ENCODE data around the gene ADGRG3. TPM values are rescaled to one million over a fixed set of nuclear protein-coding genes. Genes with fewer than 3 reads are reported as not detected.
A peak's percentile ranks its signal among the peaks of the same experiment; 100 is the strongest.

The ADGRG3 gene
- total and polyA plus RNA-seq, 2 of the 13 experiments (the other 11 are each of a cell fraction or from before 2014, with no cell fraction given), result 2.7 to 11.8 TPM

- TF ChIP-seq PAWR (CRISPR knock-in tag; IDR thresholded peaks at IDR 0.05; ENCODE audit: borderline replicate concordance), result no peak
- TF ChIP-seq MYNN (CRISPR knock-in tag; IDR thresholded peaks at IDR 0.05; ENCODE audit: low read depth), result no peak
- TF ChIP-seq ZFAT (CRISPR knock-in tag; conservative IDR thresholded peaks at IDR 0.05), result no peak
- no peak for TF ChIP-seq ZNF850 (CRISPR knock-in tag; conservative IDR thresholded peaks at IDR 0.05)
- TF ChIP-seq ZNF362 (CRISPR knock-in tag; IDR thresholded peaks at IDR 0.05; ENCODE audit: borderline replicate concordance), result no peak
- no peak for TF ChIP-seq BRF2 (CRISPR knock-in tag; IDR thresholded peaks at IDR 0.05)
- TF ChIP-seq NR1H2 (CRISPR knock-in tag; IDR thresholded peaks at IDR 0.05; ENCODE audit: borderline replicate concordance, low read depth), result no peak
- TF ChIP-seq IKZF1 (IDR thresholded peaks at IDR 0.05), result no peak
- 0 out of 2 replicates have a peak, but pooled peaks have one; percentile 34 for TF ChIP-seq ZNF251 (CRISPR knock-in tag; IDR thresholded peaks at IDR 0.05)
- peak; percentile 34; the same call in 1 of the 2 replicates for TF ChIP-seq FOSL2 (CRISPR knock-in tag; IDR thresholded peaks at IDR 0.05)
- peak; percentile 49; the same call in 1 of the 2 replicates for TF ChIP-seq YEATS4 (CRISPR knock-in tag; IDR thresholded peaks at IDR 0.05; ENCODE audit: borderline replicate concordance)
- no peak for TF ChIP-seq CC2D1A (CRISPR knock-in tag; IDR thresholded peaks at IDR 0.05)
- TF ChIP-seq SNAI1 (CRISPR knock-in tag; IDR thresholded peaks at IDR 0.05; ENCODE audit: borderline replicate concordance), result no peak
- no peak for TF ChIP-seq ZBTB20 (CRISPR knock-in tag; IDR thresholded peaks at IDR 0.05; ENCODE audit: borderline replicate concordance, low read depth)
- TF ChIP-seq ATF1 (CRISPR knock-in tag; IDR thresholded peaks at IDR 0.05), result no peak
- no peak for TF ChIP-seq ZHX1 (CRISPR knock-in tag; IDR thresholded peaks at IDR 0.05; ENCODE audit: low read depth)
- no peak for TF ChIP-seq NFRKB (IDR thresholded peaks at IDR 0.05)
- no peak for TF ChIP-seq HOXA9 (CRISPR knock-in tag; IDR thresholded peaks at IDR 0.05; ENCODE audit: borderline replicate concordance)
- peak; percentile 44; the same call in 1 of the 2 replicates for TF ChIP-seq ETV5 (CRISPR knock-in tag; IDR thresholded peaks at IDR 0.05; ENCODE audit: borderline replicate concordance)
- no peak for TF ChIP-seq ZNF7 (CRISPR knock-in tag; IDR thresholded peaks at IDR 0.05)
- TF ChIP-seq KDM6A (CRISPR knock-in tag; IDR thresholded peaks at IDR 0.05; ENCODE audit: low read depth), result no peak; the same call in 1 of the 2 replicates
- TF ChIP-seq SMAD3 (CRISPR knock-in tag; IDR thresholded peaks at IDR 0.05), result no peak
- TF ChIP-seq KDM2A (CRISPR knock-in tag; IDR thresholded peaks at IDR 0.05; ENCODE audit: borderline replicate concordance, low read depth), result 0 out of 2 replicates have a peak, but pooled peaks have one; percentile 43
- TF ChIP-seq RNF2 (conservative IDR thresholded peaks at IDR 0.05; ENCODE audit: low read depth), result no peak
- TF ChIP-seq SMC3 (IDR thresholded peaks at IDR 0.05; ENCODE audit: low read length), result no peak
- TF ChIP-seq HNRNPH1 (optimal IDR thresholded peaks at IDR 0.05; ENCODE audit: low read depth, low read length), result no peak
Measured at GRCh38 chr16:57635266-57636097, 32.6 kb upstream of the ADGRG3 start (continued).

Measured in HepG2 (cell line).